HG02642 (cell line): Measurements from ENCODE around the gene ATP8A2.

ENCODE experiments used
- ATAC-seq: cut with Tn5 transposase; IDR thresholded peaks from one replicate; pipeline ENCODE4 v1.9.1; 2021; ENCODE audit warnings: mild to moderate bottlenecking; ENCODE audit not compliant: unreplicated experiment, poor library complexity

The ATP8A2 gene

DNA sequence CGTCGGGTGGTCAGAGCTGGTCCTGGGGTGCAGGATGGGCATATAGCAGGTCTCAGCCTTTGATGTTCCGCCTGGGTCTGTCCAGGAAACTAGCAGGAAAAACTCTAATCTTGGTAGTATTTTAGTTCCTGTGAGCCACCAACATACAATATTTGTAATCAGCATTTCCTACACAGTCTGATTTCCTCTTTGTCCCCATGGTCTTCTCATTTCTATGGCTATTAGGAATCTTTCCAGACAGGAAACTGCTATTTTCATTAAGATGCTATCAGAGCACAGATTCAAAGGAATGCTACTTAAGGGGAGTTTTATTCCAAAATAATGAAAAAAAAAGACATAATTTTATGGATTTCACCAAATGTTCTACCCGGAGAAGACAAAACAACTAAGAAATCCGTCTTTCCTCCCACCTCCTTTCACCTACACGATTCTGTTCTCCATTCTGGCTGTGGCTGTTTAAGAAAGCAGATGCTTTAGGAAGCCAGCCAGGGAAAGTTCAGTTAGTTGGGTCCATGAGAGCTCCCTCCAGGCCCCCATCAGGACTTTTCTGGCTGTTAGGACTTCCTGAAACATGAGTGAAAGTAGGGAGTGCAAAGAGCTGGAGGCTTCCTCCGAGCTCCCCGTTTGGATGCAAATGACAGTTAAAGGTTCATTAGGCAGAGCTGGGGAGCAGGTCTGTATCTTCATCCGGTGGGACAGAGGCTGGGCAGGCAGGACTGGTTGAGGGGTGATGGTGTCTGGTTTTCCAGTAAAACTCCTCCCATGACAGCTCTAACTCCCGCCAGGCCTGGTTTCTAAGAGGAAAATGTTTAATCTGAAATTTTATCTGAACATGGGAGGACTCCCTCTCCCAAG is 643.7 kb downstream of the ATP8A2 start:
- no peak for ATAC-seq

DNA sequence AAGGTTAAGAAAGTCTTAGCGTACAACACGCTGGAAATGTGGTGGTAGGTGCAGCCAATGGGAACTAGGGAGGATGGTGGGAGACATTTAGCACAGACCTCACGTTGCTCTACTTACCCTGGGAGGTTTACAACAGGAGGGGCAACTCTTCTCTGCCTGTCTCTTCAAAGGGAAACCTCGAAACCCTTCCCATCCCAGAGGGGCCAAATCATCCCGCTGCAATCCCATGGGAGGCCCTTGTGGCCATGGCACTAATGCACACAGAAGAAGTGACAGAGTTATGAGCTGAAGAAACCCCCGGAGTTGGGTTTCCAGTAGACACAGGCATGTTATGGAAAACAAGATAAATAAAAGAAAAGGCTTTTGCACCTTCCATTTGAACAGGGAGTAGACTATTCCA is 644.4 kb downstream of the ATP8A2 start:
- ATAC-seq, result no peak

DNA sequence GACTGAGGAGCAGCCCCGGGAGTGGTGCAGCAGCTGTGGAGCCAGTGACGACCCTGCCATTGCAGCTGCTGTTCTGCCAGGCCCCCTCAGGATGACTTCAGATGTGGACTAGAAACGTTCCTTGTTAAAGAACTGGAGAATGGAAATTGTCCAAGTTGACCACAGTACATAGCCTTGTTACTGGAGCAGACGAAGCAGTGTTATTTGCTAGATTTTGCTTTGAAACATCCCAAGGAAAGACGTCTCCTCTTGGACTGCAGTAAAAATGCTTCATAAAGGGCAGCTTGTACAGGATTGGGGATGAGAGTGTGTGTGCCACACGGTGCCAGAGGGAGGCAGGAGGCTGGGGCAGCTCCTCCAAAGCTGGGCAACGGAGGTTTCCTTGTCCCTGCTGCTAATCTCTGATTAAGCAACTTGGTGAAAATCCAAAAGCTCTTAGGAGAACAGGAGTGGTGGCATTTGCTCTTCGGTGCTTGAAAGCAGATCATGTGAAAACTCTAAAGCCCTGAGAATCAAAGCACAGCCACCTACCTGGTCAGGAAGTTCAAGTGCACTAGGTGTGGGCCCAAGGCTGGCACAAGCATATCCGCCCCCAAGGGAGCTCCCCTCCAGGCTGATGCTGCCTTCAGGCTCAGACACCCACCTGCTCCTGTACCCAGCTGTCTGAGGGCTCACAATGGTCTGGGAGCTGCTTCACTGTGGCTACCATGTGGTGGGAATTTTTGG is 645.6 kb downstream of the ATP8A2 start:
- no peak for ATAC-seq

DNA sequence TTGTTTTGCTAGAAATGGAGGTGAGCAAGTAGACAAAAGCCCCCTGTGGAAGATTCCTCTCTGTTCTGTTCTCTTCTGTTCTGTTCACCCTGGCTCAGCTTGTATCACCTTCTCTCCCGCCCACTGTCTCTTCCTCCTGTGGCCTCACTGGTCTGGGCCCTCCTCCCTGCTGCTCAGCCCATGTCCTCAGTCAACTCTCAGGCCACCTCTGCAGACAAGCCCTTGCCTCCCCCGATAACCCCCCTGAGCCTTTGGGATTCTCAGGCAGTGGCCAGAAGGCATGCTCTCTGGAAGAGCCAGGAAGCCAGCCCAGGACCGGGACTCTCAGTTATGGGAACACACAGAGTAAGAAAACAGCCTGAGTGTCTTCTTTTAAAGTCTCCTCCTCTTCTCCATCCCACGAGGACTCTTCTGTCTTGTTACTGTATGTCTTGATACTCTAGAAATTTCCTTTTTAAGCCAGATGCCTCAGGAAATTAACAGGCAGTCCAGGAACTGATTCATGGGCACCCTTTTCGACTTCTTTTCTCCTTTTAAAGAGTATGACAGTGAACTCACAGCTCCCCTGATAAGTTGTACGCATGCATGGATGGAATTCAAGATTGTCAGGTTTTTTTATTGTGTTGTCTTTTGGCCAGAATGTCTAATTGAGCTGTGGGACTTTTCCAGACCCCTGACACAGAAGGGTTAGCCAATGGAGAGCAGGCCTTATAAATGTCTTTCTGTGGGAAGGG is 646.3 kb downstream of the ATP8A2 start:
- ATAC-seq, result no peak

DNA sequence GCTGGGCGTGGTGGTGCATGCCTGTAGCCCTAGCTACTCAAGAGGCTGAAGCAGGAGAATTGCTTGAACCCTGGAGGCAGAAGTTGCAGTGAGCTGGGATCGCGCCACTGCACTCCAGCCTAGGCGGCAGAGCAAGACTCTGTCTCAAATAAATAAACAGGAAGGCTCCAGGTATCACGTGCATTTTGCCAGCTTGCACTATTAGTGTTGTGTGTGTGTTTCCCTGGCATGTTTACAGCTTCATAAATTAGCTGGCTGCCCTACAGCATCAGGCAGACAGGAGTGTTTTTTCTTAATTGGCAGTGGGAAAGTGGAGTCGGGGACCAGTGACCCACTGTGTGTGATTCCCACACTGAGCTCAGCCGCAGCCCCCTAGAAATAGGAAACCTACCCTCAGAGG is 647.5 kb downstream of the ATP8A2 start:
- no peak for ATAC-seq

DNA sequence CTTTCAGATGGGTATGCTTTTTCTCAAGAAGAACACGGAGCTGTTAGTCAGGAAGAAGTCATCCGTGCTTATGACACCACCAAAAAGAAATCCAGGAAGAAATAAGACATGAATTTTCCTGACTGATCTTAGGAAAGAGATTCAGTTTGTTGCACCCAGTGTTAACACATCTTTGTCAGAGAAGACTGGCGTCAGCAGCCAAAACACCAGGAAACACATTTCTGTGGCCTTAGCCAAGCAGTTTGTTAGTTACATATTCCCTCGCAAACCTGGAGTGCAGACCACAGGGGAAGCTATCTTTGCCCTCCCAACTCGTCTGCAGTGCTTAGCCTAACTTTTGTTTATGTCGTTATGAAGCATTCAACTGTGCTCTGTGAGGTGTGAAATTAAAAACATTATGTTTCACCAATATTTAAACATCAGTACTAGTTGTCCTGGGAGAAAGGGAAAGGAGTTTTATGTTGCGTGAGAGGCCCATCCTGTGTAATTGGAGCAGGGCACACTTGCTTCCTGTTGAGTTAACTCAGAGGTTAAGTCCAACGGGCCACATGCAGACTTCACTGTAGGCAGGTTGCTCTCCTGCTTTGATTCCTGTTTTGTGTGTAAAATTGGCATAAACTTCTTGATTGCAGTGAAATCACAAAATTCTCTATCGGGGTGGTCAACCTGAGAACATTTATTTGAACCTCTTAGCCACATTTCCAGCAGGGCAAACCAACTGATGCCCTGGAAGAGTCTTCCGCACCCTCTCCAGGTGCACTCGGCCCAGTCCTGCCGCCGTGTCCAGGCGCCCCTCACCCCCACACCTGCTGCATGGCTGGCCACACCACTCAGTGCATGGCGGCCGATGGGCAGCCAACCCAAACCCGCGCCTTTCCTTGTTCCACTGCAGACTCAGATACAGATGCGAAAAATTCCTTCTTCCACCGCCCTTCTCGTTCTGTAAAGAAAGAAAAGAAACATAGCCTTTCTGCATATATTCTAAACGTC is 648.4 kb downstream of the ATP8A2 start:
- ATAC-seq, result no peak

DNA sequence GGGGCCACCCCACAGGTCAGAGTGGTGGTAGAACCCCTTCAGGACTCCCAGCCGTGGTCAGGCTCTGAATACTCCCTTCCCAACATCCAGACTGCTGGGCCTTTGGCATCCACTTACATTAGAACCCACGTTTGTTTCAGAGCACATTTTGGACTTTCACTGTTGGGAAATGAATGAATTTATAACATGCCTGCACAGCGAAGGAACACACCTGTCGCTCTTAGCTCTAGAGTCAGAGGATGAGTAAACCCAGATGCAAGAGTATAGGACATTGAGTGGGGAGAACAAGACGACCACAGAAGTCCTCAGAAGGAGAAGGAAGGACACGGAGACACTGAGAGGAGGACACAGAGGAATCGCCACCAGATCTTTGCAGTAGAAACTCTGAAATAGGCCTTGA is 649.1 kb downstream of the ATP8A2 start:
- no peak for ATAC-seq

DNA sequence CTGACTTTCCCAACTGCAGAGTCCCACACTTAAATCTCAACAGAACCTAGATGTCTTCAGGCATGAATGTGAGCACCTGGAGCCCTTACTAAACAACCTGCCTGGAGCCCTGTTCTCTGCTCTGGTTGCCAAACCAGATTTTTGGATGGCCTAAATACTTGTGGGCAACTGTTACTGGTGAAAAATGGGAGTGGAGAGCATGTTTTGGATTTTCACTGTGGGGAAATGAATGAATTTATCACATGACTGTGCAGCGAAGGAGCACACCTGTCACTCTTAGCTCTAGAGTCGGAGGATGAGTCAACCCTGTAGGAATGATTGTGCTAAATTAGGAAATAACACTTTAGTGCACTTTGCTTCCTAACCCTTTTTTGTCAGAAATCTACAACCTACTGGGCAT is 649.7 kb downstream of the ATP8A2 start:
- ATAC-seq, result no peak

DNA sequence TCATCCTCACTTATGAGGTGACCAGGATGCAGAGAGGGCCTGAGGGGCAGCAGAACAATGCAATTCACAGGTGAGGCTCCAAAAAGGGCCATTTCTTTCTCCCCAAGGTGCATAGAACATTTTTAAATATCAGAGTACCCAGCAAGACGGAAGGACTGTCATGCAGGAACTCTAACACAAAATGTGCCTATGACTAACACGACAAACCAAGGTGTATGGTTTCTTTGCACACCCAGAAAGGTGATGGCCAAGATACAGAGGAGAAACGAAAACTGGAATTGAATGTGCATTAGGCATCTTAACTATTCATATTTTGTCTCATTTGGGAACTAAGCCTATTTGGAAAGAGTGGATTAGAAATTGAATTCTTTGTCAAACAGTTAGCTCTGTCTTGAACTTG is 650.2 kb downstream of the ATP8A2 start:
- ATAC-seq, result no peak

DNA sequence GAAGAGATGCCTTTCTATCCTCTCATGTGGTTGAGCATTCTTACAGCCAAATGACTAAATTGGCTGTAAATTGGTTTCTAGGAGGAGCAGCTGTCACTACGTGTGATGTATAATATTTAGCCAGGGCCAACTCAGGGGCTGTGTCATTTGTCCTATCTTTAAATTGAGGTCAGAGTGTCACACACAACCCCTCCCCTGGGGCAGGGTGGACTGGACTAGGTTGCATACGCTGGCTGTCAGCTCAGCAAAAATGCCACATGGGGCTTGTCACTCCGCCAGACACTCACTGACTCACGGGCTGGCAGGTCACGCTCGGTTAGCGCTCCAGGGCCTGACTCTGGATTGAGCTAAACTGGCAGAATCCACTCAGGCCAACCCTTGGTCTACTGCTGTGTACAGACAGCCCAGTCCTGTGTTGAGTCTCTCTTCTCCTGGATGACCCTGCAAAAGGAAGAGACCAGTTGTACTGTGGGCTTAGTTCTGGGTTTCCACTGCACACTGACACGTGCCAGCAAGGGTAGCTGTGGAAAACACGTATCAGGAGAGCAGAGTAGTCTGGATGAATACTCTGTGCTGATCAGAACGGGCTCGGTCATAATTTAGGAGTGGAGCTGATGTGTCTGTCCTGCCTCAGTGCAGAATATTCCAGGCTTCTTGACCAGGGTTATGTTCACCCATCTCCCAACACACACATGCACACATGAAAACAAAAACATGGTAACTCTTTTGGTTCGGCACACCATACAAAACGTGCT is 650.9 kb downstream of the ATP8A2 start:
- ATAC-seq, result no peak

DNA sequence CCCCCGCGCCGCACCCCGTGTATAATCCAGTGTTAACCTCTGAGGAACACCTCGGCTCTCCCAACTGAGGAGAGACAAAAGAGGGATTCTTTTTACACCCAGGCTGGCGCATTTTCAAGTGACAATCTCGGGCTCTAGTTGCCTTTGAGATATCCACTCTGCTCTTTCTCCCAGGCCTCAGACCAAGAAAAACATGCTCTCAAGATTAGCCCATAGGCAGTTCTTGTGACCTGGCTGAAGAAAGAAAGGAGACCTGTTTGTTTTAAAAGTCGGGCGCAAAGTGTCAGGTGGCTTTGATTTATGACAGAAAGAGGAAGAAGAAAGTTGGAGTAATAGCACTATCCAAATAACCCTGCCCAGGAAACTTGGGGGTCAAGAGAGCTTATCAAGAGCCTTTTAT is 652.8 kb downstream of the ATP8A2 start:
- ATAC-seq, result no peak

DNA sequence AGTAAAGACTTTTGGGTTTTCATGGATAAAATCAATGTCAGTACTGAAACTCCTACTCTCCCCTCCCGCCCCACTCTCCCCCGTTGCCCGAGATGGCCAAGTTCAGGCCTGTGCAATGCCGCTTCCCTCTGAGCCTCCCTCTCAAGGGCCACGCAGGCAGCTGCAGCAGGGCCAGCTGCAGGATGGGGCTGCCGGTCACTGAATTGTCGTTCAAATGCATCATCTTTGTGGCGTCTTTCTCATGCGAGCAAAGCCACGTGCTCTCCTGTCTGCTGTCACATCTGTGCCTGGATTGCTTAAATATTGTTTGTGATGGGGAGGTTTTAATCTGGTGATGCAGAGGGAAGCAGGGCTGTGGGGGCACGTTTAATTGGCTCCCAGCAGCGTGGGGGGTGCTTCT is 653.4 kb downstream of the ATP8A2 start:
- no peak for ATAC-seq

DNA sequence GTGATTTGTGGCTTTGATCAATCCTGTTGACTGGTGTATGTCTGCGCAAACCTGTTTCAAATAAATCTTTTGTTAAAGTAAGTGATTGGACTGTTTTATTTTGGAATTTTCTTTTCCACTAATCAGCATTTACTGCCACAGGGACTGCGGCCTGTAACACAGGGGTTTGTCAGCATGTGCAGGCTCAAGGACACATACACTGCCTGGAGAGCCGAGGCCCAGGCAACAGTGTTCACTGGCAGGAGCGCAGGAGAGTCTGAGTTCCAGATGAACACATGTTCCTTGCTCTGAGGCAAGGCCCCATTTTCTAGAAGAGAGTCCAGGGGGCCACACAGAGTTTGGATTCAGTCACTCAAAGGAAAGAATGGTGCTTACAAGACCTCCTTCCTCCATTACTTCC is 654.0 kb downstream of the ATP8A2 start:
- no peak for ATAC-seq

DNA sequence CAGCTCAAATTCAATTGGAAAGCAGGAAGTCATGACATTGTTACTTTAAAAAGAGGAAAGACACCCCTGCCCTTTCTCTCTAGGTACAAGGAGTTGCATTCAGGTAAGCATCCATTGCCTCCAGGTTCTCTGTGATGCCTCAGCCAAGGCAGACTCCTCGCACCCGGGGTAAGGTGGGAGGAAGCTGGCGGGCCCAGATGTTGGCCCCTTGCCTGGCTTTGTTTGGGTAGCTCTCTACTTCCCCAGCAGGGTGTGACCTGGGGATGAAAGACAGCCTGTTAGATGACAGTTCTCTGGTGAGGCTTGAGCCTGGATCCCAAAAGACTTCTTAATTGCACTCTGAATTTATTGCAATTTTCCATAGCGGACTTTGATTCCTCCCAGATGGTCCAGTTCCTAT is 654.4 kb downstream of the ATP8A2 start:
- ATAC-seq, result no peak

DNA sequence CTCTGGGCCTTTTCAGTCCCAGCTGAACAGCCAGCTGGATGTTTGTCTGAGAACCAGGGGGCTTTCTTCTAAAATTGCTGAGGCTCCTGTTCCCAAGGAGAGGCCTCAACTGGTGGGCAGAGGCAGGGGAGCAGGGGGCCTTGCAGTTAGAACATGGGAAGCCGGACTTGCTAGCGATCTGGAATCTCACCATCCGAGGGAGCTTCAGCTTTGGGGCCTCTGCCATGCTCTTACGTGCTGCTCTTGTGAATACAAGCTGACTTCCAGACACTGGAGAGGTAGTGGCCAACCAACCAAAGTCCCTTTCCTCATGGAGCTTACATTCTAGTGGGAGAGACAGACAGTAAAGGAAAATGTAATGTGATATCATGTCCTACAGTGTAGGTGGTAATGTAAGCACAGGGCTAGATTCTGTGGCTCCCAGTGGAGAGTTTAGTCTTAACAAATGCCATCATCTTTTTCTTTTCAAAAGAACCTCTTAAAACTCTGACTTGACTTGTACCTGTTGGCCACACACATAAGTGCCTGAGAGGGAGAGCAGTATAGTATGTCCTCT is 657.9 kb downstream of the ATP8A2 start:
- no peak for ATAC-seq

DNA sequence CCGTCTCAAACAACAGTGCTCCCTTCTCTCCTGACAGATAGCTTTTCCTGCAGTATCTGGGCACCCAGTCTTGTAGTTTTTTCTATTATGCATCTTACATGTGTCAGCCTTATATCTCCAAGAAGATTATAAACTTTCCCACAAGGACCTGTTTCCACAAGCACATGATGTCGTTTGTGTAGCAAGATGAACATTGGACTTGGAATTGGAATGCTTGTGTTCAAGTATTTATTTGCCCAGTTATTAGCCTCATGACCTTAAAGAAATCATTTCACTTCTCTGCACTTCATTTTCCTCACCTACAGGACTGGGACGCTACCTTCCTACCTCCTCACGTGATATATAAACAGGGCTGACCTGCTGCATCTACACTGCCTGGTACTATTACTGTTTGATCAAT is 658.6 kb downstream of the ATP8A2 start:
- ATAC-seq, result no peak

DNA sequence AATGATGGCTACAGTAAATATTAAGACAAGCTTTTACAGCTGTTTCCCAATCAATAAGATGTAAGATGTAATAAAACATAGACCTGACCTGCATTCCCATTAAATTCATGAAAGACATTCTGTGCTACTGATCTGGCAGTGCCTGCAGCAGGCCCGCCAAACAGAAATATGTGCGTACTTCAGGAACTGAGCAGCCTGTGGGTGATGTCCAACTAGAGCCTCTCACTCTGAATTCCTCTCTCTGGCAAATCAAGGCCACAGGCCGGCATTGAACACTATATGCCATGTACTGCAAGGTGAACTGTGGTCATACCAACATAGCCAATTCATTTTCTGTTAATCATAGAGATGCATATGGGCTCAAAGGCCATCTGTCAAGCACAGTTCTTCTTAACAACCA is 662.2 kb downstream of the ATP8A2 start:
- no peak for ATAC-seq

DNA sequence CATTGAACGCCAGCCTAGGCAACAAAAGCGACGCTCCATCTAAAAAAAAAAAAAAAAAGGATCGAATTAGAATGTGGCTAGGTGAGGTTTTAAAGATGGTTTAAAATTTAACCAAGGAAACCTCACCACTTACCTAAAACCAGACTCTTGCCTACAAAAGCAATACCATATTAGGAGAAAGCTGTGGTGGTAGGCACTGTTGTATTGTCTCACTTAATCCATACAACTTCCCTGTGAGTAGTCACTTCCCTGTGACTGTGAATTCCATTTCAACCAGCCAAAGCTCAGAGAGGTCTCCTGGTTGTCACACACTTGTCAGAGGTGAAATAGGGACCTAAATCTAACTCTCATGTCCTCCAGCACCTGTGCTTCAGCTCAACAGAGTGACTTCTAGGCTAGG is 664.6 kb downstream of the ATP8A2 start:
- no peak for ATAC-seq

DNA sequence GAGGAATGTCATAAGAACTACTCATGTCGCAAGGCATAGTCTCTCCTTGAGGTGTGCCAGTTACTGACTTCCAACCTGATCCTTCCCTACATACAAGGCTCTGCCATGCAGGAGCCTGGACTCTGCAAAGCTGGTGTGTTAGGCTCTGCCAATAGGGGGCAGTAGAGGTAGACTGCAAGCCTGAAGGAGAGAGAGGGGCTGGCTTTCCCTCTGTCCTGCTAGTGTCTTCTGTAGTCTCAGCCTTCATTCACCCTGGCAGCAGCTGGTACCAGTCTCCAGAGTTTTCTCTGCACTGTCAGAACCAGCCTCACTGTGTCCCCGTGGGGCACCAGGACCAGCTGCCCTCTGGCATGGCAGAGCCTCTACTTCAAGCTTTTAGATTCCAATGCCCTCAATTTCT is 665.5 kb downstream of the ATP8A2 start:
- no peak for ATAC-seq
